GM12874 (cell line): ENCODE data around the gene PLEKHM3.

Source experiments
- CTCF ChIP-seq: IDR thresholded peaks from 2 replicates; pipeline ENCODE4 v1.5.1; 2011; ENCODE audit warnings: low read depth, mild to moderate bottlenecking, control low read depth, low read length, moderate library complexity; ENCODE audit not compliant: insufficient read depth

The PLEKHM3 gene

GRCh38 chr2:208064220-208064961 is 39.1 kb upstream of the PLEKHM3 start:
- TF ChIP-seq CTCF, result no peak

GRCh38 chr2:208062961-208063360 is 37.6 kb upstream of the PLEKHM3 start:
- TF ChIP-seq CTCF, result no peak

- TF ChIP-seq CTCF, result peak; percentile 36
Observed at GRCh38 chr2:208062113-208062512, 36.8 kb upstream of the PLEKHM3 start.

- no peak for TF ChIP-seq CTCF
Observed at GRCh38 chr2:208057108-208057507, 31.8 kb upstream of the PLEKHM3 start.

GRCh38 chr2:208049441-208049840 is 24.1 kb upstream of the PLEKHM3 start:
- no peak for TF ChIP-seq CTCF

- TF ChIP-seq CTCF, result no peak
Observed at GRCh38 chr2:208049006-208049405, 23.7 kb upstream of the PLEKHM3 start.

- TF ChIP-seq CTCF, result no peak
Observed at GRCh38 chr2:208047840-208048239, 22.5 kb upstream of the PLEKHM3 start.

- TF ChIP-seq CTCF, result no peak
Observed at GRCh38 chr2:208046686-208047085, 21.4 kb upstream of the PLEKHM3 start.
